Uterus (tissue), 2 donors: ENCODE data around the gene MIS18A.

ENCODE experiments used
- POLR2A ChIP-seq, 2 donors: fragments of 450-650 bp; IDR thresholded peaks; one replicate each; pipeline ENCODE4 v1.6.1; 2016; ENCODE audit warnings: antibody characterized with exemption in 2 of 2, mild to moderate bottlenecking in 1 of 2, moderate library complexity in 1 of 2
- TF ChIP-seq, protein P1 (sequence below), 4 experiments: fragments of 200-600 bp in 2 of 4; fragments of 450-650 bp in 2 of 4; sonication (generic) in 2 of 4; IDR thresholded peaks; one replicate each; pipeline ENCODE4 v1.5.1; 2016 to 2019; ENCODE audit warnings: antibody characterized with exemption in 4 of 4, mild to moderate bottlenecking in 2 of 4, moderate library complexity in 1 of 4

DNA sequence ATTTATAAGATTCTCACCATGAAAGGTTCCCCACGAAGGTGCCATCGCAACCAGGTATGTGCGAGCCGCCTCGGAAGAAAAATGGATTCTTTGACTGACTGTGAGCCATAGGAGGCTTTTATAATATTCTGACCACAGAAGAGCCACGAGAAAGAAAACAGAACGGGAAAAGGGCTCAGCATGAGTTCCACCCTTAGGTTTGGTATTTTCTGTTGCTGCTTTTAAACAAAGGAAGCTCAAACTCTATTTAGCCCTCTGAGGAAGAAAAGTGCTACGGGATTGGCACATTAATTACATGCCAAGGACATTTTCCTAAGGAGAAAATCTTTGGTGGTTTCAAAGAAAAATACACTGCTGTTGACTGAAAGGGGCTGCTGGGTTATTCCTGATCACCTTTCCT, 39.3 kb downstream of the MIS18A start:
- TF ChIP-seq, protein P1, sequence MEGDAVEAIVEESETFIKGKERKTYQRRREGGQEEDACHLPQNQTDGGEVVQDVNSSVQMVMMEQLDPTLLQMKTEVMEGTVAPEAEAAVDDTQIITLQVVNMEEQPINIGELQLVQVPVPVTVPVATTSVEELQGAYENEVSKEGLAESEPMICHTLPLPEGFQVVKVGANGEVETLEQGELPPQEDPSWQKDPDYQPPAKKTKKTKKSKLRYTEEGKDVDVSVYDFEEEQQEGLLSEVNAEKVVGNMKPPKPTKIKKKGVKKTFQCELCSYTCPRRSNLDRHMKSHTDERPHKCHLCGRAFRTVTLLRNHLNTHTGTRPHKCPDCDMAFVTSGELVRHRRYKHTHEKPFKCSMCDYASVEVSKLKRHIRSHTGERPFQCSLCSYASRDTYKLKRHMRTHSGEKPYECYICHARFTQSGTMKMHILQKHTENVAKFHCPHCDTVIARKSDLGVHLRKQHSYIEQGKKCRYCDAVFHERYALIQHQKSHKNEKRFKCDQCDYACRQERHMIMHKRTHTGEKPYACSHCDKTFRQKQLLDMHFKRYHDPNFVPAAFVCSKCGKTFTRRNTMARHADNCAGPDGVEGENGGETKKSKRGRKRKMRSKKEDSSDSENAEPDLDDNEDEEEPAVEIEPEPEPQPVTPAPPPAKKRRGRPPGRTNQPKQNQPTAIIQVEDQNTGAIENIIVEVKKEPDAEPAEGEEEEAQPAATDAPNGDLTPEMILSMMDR (IDR thresholded peaks at IDR 0.05): no peak
- TF ChIP-seq POLR2A (IDR thresholded peaks at IDR 0.05): no peak
